Measurements from ENCODE around the gene MOSPD2. TPM values are rescaled to one million over a fixed set of nuclear protein-coding genes. Genes with fewer than 3 reads are reported as not detected.

Gene MOSPD2
- total and polyA plus RNA-seq, 2 experiments from 2014 or later: 27.9 to 28.5 TPM

- Histone ChIP-seq H3K4me2 (ENCODE audit: unreplicated experiment) (peak overlapping the region; percentile 52), H3K9me2 (ENCODE audit: insufficient read depth) (no peaks in the 10 kb centered on the region), H3K36me3 (ENCODE audit: low read depth) (no peaks in the 10 kb centered on the region), H3K79me2 (ENCODE audit: insufficient read depth) (peaks cover 44% of the 10 kb centered on the region), H3K9me3 (ENCODE audit: low read depth) (no peaks in the 10 kb centered on the region), H3K9ac (no peak overlapping the region; the same call in 1 of the 2 replicates), H3K4me1 (ENCODE audit: insufficient read depth) (peaks cover 22% of the 10 kb centered on the region), H3K27ac (peak overlapping the region; percentile 69), H4K20me1 (ENCODE audit: insufficient read depth) (no peaks in the 10 kb centered on the region), H3K27me3 (replicated peaks; ENCODE audit: insufficient read depth) (no peaks in the 10 kb centered on the region), H3K4me3 (0 out of 2 replicates have a peak overlapping the region, but pooled peaks have one; percentile 18), H3F3A (ENCODE audit: insufficient read depth) (peaks cover 23% of the 10 kb centered on the region; the same call in 1 of the 2 replicates), H2AFZ (peak overlapping the region; percentile 36; the same call in 1 of the 2 replicates)
- in situ Hi-C loops (cut with MboI): no loop called here
- DNase-seq: peak; percentile 48
- WGBS, 2 experiments (ENCODE audit: low coverage in 1 of 2, low lambda C conversion rate in 2 of 2, missing lambda C conversion rate in 2 of 2): 22 to 43% methylated on average over 1 of the region's 1 CpG
- TF ChIP-seq EZH2phosphoT487 (IDR thresholded peaks at IDR 0.05; ENCODE audit: insufficient read depth, low read depth) (no peak), EZH2 (IDR thresholded peaks at IDR 0.05; ENCODE audit: insufficient read depth, poor library complexity, severe bottlenecking) (no peak)
These were observed 8.6 kb upstream of the MOSPD2 start for GRCh38 chrX:14864631-14865030.

- Histone ChIP-seq H3K9me3 (ENCODE audit: low read depth) (no peaks in the 10 kb centered on the region), H3K27ac (peak overlapping the region; percentile 69), H3K27me3 (replicated peaks; ENCODE audit: insufficient read depth) (no peaks in the 10 kb centered on the region), H3K79me2 (ENCODE audit: insufficient read depth) (peaks cover 50% of the 10 kb centered on the region), H3K4me2 (ENCODE audit: unreplicated experiment) (peak overlapping the region; percentile 52), H3K36me3 (ENCODE audit: low read depth) (no peaks in the 10 kb centered on the region), H4K20me1 (ENCODE audit: insufficient read depth) (no peaks in the 10 kb centered on the region), H3F3A (ENCODE audit: insufficient read depth) (peaks cover 23% of the 10 kb centered on the region; the same call in 1 of the 2 replicates), H2AFZ (peak overlapping the region; percentile 48; the same call in 1 of the 2 replicates), H3K9me2 (ENCODE audit: insufficient read depth) (no peaks in the 10 kb centered on the region), H3K4me3 (0 out of 2 replicates have a peak overlapping the region, but pooled peaks have one; percentile 18), H3K4me1 (ENCODE audit: insufficient read depth) (peaks cover 22% of the 10 kb centered on the region), H3K9ac (no peak overlapping the region; the same call in 1 of the 2 replicates)
- TF ChIP-seq EZH2phosphoT487 (IDR thresholded peaks at IDR 0.05; ENCODE audit: insufficient read depth, low read depth): no peak
- TF ChIP-seq EZH2 (IDR thresholded peaks at IDR 0.05; ENCODE audit: insufficient read depth, poor library complexity, severe bottlenecking): no peak
- WGBS, 2 experiments (ENCODE audit: low coverage in 1 of 2, low lambda C conversion rate in 2 of 2, missing lambda C conversion rate in 2 of 2): 5 to 6% methylated on average over 1 of the region's 1 CpG
- in situ Hi-C loops (cut with MboI): no loop called here
- DNase-seq: peak; percentile 48
These were observed 8.0 kb upstream of the MOSPD2 start for GRCh38 chrX:14865201-14865600.

GRCh38 chrX:14871767-14872166, 1.5 kb upstream of the MOSPD2 start:
- H3K27ac ChIP-seq: no peak overlapping the region
- peak overlapping the region; percentile 41; the same call in 1 of the 2 replicates for H2AFZ ChIP-seq
- no peaks in the 10 kb centered on the region for H4K20me1 ChIP-seq (ENCODE audit: insufficient read depth)
- in situ Hi-C loops (cut with MboI): no loop called here
- 0 to 17% methylated on average over 1 of the region's 1 CpG for WGBS, 2 experiments (ENCODE audit: low coverage in 1 of 2, low lambda C conversion rate in 2 of 2, missing lambda C conversion rate in 2 of 2)
- H3K4me2 ChIP-seq (ENCODE audit: unreplicated experiment): peak overlapping the region; percentile 61
- H3K4me1 ChIP-seq (ENCODE audit: insufficient read depth): no peaks in the 10 kb centered on the region
- H3K9me2 ChIP-seq (ENCODE audit: insufficient read depth): no peaks in the 10 kb centered on the region
- peak overlapping the region; percentile 42; the same call in 1 of the 2 replicates for H3K9ac ChIP-seq
- peak overlapping the region; percentile 92 for H3K4me3 ChIP-seq
- no peaks in the 10 kb centered on the region for H3K27me3 ChIP-seq (replicated peaks; ENCODE audit: insufficient read depth)
- peaks cover 88% of the 10 kb centered on the region for H3K79me2 ChIP-seq (ENCODE audit: insufficient read depth)
- no peak for TF ChIP-seq EZH2phosphoT487 (IDR thresholded peaks at IDR 0.05; ENCODE audit: insufficient read depth, low read depth)
- TF ChIP-seq EZH2 (IDR thresholded peaks at IDR 0.05; ENCODE audit: insufficient read depth, poor library complexity, severe bottlenecking): no peak
- no peaks in the 10 kb centered on the region for H3K9me3 ChIP-seq (ENCODE audit: low read depth)
- no peaks in the 10 kb centered on the region for H3K36me3 ChIP-seq (ENCODE audit: low read depth)
- no peaks in the 10 kb centered on the region for H3F3A ChIP-seq (ENCODE audit: insufficient read depth)
- DNase-seq: no peak

- in situ Hi-C loops (cut with MboI): no loop called here
These were observed 866 bp upstream of the MOSPD2 start for GRCh38 chrX:14872355-14872754.

More at GRCh38 chrX:14872355-14872754, 866 bp upstream of the MOSPD2 start:
- H3K27me3 ChIP-seq (replicated peaks; ENCODE audit: insufficient read depth): no peaks in the 10 kb centered on the region
- no peaks in the 10 kb centered on the region for H3K36me3 ChIP-seq (ENCODE audit: low read depth)
- H2AFZ ChIP-seq: peak overlapping the region; percentile 92
- H3K4me1 ChIP-seq (ENCODE audit: insufficient read depth): no peaks in the 10 kb centered on the region
- peak overlapping the region; percentile 65 for H3K4me2 ChIP-seq (ENCODE audit: unreplicated experiment)
- peak overlapping the region; percentile 80 for H3K9ac ChIP-seq
- peak overlapping the region; percentile 92 for H3K4me3 ChIP-seq
- no peaks in the 10 kb centered on the region for H3F3A ChIP-seq (ENCODE audit: insufficient read depth)
- H3K79me2 ChIP-seq (ENCODE audit: insufficient read depth): peaks cover 86% of the 10 kb centered on the region
- no peaks in the 10 kb centered on the region for H3K9me2 ChIP-seq (ENCODE audit: insufficient read depth)
- WGBS, 2 experiments (ENCODE audit: low coverage in 1 of 2, low lambda C conversion rate in 2 of 2, missing lambda C conversion rate in 2 of 2): 0 to 3% methylated on average over 4 to 6 of the region's 7 CpGs
- no peaks in the 10 kb centered on the region for H4K20me1 ChIP-seq (ENCODE audit: insufficient read depth)
- no peaks in the 10 kb centered on the region for H3K9me3 ChIP-seq (ENCODE audit: low read depth)
- DNase-seq: peak; percentile 16
- H3K27ac ChIP-seq: no peak overlapping the region
- TF ChIP-seq EZH2phosphoT487 (IDR thresholded peaks at IDR 0.05; ENCODE audit: insufficient read depth, low read depth): no peak
- no peak for TF ChIP-seq EZH2 (IDR thresholded peaks at IDR 0.05; ENCODE audit: insufficient read depth, poor library complexity, severe bottlenecking)

All from GM23248 (cell line).